Measurements from ENCODE around the gene ST6GALNAC3. TPM values are rescaled to one million over a fixed set of nuclear protein-coding genes. Genes with fewer than 3 reads are reported as not detected.

ST6GALNAC3 gene
- total RNA-seq, 1 donor from 2014 or later: 7.3 TPM

DNA sequence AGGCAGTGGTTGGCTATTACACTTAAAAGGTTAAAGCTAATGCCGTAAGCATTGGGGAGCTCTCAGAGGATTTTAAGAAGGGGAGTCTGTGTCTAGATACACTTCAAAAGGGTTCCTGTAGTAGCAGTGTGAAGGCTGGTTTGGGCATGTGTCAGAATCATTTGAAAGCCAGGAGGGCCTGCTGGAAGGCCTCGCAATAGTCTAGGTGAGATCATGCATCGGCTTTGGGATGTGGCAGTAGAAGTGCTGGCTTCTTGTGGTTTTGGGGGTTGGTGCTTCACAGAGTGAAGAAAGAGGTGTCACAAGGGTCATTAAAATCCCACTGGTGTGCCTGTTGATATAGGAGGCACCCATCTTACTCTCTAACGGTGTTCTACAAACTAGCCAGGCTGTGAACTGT is 85.7 kb downstream of the ST6GALNAC3 start:
- Mint-ChIP-seq H3K4me3 (ENCODE audit: unreplicated experiment) (no peak overlapping the region), H3K4me1 (ENCODE audit: unreplicated experiment) (no peaks in the 10 kb centered on the region), H3K27ac (ENCODE audit: unreplicated experiment) (no peak overlapping the region), H3K36me3 (ENCODE audit: unreplicated experiment) (no peaks in the 10 kb centered on the region), H3K9me3 (ENCODE audit: unreplicated experiment) (no peaks in the 10 kb centered on the region), H3K27me3 (ENCODE audit: unreplicated experiment) (no peaks in the 10 kb centered on the region)
- TF ChIP-seq, protein P1, sequence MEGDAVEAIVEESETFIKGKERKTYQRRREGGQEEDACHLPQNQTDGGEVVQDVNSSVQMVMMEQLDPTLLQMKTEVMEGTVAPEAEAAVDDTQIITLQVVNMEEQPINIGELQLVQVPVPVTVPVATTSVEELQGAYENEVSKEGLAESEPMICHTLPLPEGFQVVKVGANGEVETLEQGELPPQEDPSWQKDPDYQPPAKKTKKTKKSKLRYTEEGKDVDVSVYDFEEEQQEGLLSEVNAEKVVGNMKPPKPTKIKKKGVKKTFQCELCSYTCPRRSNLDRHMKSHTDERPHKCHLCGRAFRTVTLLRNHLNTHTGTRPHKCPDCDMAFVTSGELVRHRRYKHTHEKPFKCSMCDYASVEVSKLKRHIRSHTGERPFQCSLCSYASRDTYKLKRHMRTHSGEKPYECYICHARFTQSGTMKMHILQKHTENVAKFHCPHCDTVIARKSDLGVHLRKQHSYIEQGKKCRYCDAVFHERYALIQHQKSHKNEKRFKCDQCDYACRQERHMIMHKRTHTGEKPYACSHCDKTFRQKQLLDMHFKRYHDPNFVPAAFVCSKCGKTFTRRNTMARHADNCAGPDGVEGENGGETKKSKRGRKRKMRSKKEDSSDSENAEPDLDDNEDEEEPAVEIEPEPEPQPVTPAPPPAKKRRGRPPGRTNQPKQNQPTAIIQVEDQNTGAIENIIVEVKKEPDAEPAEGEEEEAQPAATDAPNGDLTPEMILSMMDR (IDR thresholded peaks at IDR 0.05): no peak
- no peak for DNase-seq (ENCODE audit: extremely low spot score, unreplicated experiment)

DNA sequence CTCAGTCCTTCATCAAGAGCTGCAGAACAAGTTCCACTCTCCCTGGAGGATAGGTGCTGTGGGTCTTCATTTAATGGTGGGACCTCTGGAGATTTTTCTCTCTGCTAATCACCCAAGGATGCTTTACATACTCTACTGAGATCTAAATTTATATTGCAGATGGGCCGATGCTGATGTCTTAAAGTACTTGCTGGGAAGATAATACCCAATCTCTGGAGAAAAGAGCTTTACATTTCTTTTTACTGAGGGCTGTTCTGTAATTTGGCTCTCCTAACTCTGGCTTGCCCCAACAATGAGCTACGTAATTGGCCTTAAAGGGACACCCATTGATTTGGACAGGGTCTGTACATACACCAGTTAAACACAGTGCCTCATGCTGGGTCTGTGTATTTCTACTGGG is 86.9 kb downstream of the ST6GALNAC3 start:
- H3K4me3 Mint-ChIP-seq (ENCODE audit: unreplicated experiment): no peak overlapping the region
- TF ChIP-seq, protein P1 (IDR thresholded peaks at IDR 0.05): no peak
- no peak for DNase-seq (ENCODE audit: extremely low spot score, unreplicated experiment)
- peaks cover 5% of the 10 kb centered on the region for H3K9me3 Mint-ChIP-seq (ENCODE audit: unreplicated experiment)
- H3K27ac Mint-ChIP-seq (ENCODE audit: unreplicated experiment): no peak overlapping the region
- H3K4me1 Mint-ChIP-seq (ENCODE audit: unreplicated experiment): no peaks in the 10 kb centered on the region
- no peaks in the 10 kb centered on the region for H3K27me3 Mint-ChIP-seq (ENCODE audit: unreplicated experiment)
- no peaks in the 10 kb centered on the region for H3K36me3 Mint-ChIP-seq (ENCODE audit: unreplicated experiment)

DNA sequence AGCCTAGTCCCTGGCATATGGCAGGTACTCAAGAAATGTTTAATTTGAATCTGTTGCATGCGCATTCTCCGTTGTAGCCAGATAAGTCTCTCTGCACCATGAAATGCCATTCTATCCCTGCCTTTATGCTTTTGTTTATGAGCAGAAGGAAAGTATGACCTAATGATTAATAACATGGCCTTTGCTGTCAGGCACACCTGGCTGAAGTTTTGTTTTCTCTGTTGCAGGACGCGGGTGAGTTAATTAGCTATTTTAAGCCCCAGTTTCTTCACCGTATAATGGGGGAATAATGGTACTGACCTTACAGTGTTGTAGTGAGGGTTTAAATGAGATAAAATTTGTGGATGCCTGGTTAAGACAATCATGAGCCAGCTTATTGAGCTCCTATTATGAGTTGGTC is 87.7 kb downstream of the ST6GALNAC3 start:
- Mint-ChIP-seq H3K4me1 (ENCODE audit: unreplicated experiment) (no peaks in the 10 kb centered on the region), H3K27ac (ENCODE audit: unreplicated experiment) (no peak overlapping the region), H3K9me3 (ENCODE audit: unreplicated experiment) (peaks cover 13% of the 10 kb centered on the region)

DNA sequence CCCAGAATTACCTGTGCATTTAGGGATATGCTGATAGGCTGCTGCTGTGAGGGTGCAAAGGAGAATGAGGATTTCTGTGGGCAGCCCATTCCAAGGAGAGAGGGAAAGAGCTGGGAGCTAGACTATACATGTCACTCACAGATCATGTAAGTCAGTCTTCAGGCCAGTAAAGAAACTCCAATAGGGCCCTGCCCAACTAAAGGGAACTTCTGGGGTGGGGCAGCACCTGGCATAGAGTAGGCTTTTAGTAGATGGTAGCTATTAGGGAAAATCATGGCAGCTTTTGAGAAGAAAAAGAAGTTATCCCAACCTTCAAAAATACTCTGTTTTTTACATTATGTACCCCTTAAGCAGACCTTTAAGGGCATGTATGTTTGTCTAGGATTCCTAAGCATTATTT is 89.6 kb downstream of the ST6GALNAC3 start:
- DNase-seq (ENCODE audit: extremely low spot score, unreplicated experiment): no peak
- H3K9me3 Mint-ChIP-seq (ENCODE audit: unreplicated experiment): peaks cover 27% of the 10 kb centered on the region
- H3K27me3 Mint-ChIP-seq (ENCODE audit: unreplicated experiment): no peaks in the 10 kb centered on the region
- no peak overlapping the region for H3K27ac Mint-ChIP-seq (ENCODE audit: unreplicated experiment)
- TF ChIP-seq, protein P1 (IDR thresholded peaks at IDR 0.05): no peak
- no peak overlapping the region for H3K4me3 Mint-ChIP-seq (ENCODE audit: unreplicated experiment)
- H3K4me1 Mint-ChIP-seq (ENCODE audit: unreplicated experiment): no peaks in the 10 kb centered on the region
- H3K36me3 Mint-ChIP-seq (ENCODE audit: unreplicated experiment): peaks cover 4% of the 10 kb centered on the region

More for the DNA sequence above, 87.7 kb downstream of the ST6GALNAC3 start:
- H3K27me3 Mint-ChIP-seq (ENCODE audit: unreplicated experiment): no peaks in the 10 kb centered on the region
- no peak overlapping the region for H3K4me3 Mint-ChIP-seq (ENCODE audit: unreplicated experiment)
- no peak for DNase-seq (ENCODE audit: extremely low spot score, unreplicated experiment)
- TF ChIP-seq, protein P1 (IDR thresholded peaks at IDR 0.05): no peak
- no peaks in the 10 kb centered on the region for H3K36me3 Mint-ChIP-seq (ENCODE audit: unreplicated experiment)

DNA sequence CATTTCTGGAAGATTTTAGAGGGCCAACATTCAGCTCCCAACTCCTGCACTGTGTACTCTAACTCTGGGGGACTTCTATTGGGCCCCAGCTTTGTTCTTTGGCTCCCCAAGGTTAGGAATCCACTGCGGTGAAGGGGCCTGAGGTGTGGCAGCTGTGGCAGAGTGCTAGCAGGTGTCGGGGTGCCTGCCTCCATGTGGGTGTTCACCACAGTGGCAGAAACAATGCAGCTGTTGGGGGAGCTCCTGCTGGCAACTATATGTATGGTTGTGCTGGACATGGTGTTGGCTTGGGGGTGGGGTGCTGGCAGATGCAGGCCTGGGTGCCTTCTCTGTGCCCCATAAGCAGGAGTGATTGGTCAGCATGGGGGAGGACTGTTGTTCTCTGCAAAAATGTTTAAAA is 95.5 kb downstream of the ST6GALNAC3 start:
- TF ChIP-seq, protein P1 (IDR thresholded peaks at IDR 0.05): no peak
- no peak overlapping the region for H3K27ac Mint-ChIP-seq (ENCODE audit: unreplicated experiment)
- H3K27me3 Mint-ChIP-seq (ENCODE audit: unreplicated experiment): no peaks in the 10 kb centered on the region
- H3K9me3 Mint-ChIP-seq (ENCODE audit: unreplicated experiment): peaks cover 27% of the 10 kb centered on the region
- no peak for DNase-seq (ENCODE audit: extremely low spot score, unreplicated experiment)
- peaks cover 4% of the 10 kb centered on the region for H3K36me3 Mint-ChIP-seq (ENCODE audit: unreplicated experiment)
- no peaks in the 10 kb centered on the region for H3K4me1 Mint-ChIP-seq (ENCODE audit: unreplicated experiment)
- no peak overlapping the region for H3K4me3 Mint-ChIP-seq (ENCODE audit: unreplicated experiment)
